ENCODE data around the gene CDC42EP5.

DNA sequence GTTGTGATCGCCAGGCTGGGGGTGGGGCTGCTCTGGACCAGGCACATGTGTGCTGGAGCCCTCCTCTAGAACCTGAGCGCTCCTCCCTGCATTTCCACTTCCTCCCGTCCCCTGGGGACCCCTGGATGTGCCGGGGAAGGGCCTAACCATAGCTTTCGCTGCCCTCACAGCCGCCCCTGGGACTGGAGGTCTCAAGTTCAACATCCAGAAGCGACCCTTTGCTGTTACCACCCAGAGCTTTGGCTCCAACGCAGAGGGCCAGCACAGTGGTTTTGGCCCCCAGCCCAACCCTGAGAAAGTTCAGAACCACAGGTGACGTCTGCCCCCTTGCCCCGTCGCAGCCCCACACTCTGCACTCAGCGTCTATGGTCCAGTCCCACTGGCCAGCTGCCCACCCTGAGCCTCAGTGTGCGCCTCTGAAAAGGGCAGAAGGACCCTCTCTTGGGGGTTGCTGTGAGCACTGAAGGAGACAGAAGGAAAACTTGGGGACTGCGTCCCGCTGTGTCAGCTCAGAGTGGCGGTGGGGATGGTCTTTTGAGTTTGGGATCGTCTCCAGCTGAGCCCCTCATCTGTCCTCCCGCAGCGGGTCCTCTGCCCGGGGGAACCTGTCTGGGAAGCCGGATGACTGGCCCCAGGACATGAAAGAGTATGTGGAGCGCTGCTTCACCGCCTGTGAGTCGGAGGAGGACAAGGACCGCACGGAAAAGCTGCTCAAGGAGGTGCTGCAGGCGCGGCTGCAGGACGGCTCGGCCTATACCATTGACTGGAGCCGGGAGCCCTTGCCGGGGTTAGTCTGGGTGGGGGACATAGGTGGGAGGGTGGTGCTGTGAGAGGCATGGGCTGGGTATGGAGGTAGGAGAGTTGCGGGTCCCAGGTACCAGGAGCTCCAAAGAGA, 18.1 kb downstream of the CDC42EP5 start:
- TF ChIP-seq EZH2 (IDR thresholded peaks at IDR 0.05; ENCODE audit: insufficient read depth, low read length): no peak
- TF ChIP-seq, protein P1, sequence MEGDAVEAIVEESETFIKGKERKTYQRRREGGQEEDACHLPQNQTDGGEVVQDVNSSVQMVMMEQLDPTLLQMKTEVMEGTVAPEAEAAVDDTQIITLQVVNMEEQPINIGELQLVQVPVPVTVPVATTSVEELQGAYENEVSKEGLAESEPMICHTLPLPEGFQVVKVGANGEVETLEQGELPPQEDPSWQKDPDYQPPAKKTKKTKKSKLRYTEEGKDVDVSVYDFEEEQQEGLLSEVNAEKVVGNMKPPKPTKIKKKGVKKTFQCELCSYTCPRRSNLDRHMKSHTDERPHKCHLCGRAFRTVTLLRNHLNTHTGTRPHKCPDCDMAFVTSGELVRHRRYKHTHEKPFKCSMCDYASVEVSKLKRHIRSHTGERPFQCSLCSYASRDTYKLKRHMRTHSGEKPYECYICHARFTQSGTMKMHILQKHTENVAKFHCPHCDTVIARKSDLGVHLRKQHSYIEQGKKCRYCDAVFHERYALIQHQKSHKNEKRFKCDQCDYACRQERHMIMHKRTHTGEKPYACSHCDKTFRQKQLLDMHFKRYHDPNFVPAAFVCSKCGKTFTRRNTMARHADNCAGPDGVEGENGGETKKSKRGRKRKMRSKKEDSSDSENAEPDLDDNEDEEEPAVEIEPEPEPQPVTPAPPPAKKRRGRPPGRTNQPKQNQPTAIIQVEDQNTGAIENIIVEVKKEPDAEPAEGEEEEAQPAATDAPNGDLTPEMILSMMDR (IDR thresholded peaks at IDR 0.05; ENCODE audit: insufficient read depth, low read depth, low read length): no peak

Measured in astrocyte (in vitro differentiated cells and primary cell).